ENCODE data around the gene ZSCAN18.

GRCh38 chr19:58084596-58085347, 13.3 kb downstream of the ZSCAN18 start:
- TF ChIP-seq CTCF (IDR thresholded peaks at IDR 0.05) (no peak), POLR2A (IDR thresholded peaks at IDR 0.05) (no peak)
